ENCODE results near the gene SELENOW. TPM values are rescaled to one million over a fixed set of nuclear protein-coding genes. Genes with fewer than 3 reads are reported as not detected.
A peak's percentile ranks its signal among the peaks of the same experiment; 100 is the strongest.
"Not testable (repeated sequence)": the region's sequence is repeated elsewhere in the genome, so short reads cannot be mapped to it uniquely, and the experiment has no call there.

Gene SELENOW
- total RNA-seq, 1 donor from 2014 or later: 127 TPM

- Mint-ChIP-seq H3K4me3 (no peak overlapping the region), H3K4me1 (no peaks in the 10 kb centered on the region), H3K27me3 (ENCODE audit: low read depth) (no peaks in the 10 kb centered on the region), H3K9me3 (peaks cover 4% of the 10 kb centered on the region), H3K36me3 (peaks cover 28% of the 10 kb centered on the region), H3K27ac (no peak overlapping the region)
- DNase-seq (ENCODE audit: low spot score in 2 of 2, unreplicated experiment in 2 of 2): no peak
- no peak for TF ChIP-seq CTCF (IDR thresholded peaks at IDR 0.05; ENCODE audit: unreplicated experiment)
These were observed 17.9 kb upstream of the SELENOW start for GRCh38 chr19:47760632-47760999.

- Mint-ChIP-seq H3K36me3 (peaks cover 28% of the 10 kb centered on the region), H3K27me3 (ENCODE audit: low read depth) (no peaks in the 10 kb centered on the region), H3K4me1 (no peaks in the 10 kb centered on the region), H3K4me3 (no peak overlapping the region), H3K9me3 (peaks cover 4% of the 10 kb centered on the region), H3K27ac (no peak overlapping the region)
- DNase-seq (ENCODE audit: low spot score in 2 of 2, unreplicated experiment in 2 of 2): no peak
- TF ChIP-seq CTCF (IDR thresholded peaks at IDR 0.05; ENCODE audit: unreplicated experiment): no peak
These were observed 16.9 kb upstream of the SELENOW start for GRCh38 chr19:47761566-47761965.

GRCh38 chr19:47762151-47762550 lies 16.4 kb upstream of the SELENOW start:
- H3K36me3 Mint-ChIP-seq: peaks cover 23% of the 10 kb centered on the region
- DNase-seq (ENCODE audit: low spot score in 2 of 2, unreplicated experiment in 2 of 2): no peak
- H3K27ac Mint-ChIP-seq: no peak overlapping the region
- H3K4me1 Mint-ChIP-seq: no peaks in the 10 kb centered on the region
- H3K9me3 Mint-ChIP-seq: peaks cover 4% of the 10 kb centered on the region
- TF ChIP-seq CTCF (IDR thresholded peaks at IDR 0.05; ENCODE audit: unreplicated experiment): no peak
- no peak overlapping the region for H3K4me3 Mint-ChIP-seq
- no peaks in the 10 kb centered on the region for H3K27me3 Mint-ChIP-seq (ENCODE audit: low read depth)

- no peaks in the 10 kb centered on the region for H3K27me3 Mint-ChIP-seq (ENCODE audit: low read depth)
- no peak overlapping the region for H3K4me3 Mint-ChIP-seq
- H3K9me3 Mint-ChIP-seq: peaks cover 4% of the 10 kb centered on the region
- no peak for TF ChIP-seq CTCF (IDR thresholded peaks at IDR 0.05; ENCODE audit: unreplicated experiment)
- H3K27ac Mint-ChIP-seq: no peak overlapping the region
- no peaks in the 10 kb centered on the region for H3K4me1 Mint-ChIP-seq
- peaks cover 18% of the 10 kb centered on the region for H3K36me3 Mint-ChIP-seq
- no peak for DNase-seq (ENCODE audit: low spot score in 2 of 2, unreplicated experiment in 2 of 2)
These were observed 15.7 kb upstream of the SELENOW start for GRCh38 chr19:47762615-47763308.

- not testable (repeated sequence) for H3K4me3 Mint-ChIP-seq; H3K27ac Mint-ChIP-seq; H3K36me3 Mint-ChIP-seq; H3K4me1 Mint-ChIP-seq; DNase-seq (ENCODE audit: low spot score in 2 of 2, unreplicated experiment in 2 of 2); H3K9me3 Mint-ChIP-seq; H3K27me3 Mint-ChIP-seq (ENCODE audit: low read depth)
These were observed 13.8 kb upstream of the SELENOW start for GRCh38 chr19:47764705-47765104.

- H3K36me3 Mint-ChIP-seq: no peaks in the 10 kb centered on the region
- no peak overlapping the region for H3K27ac Mint-ChIP-seq
- no peak overlapping the region for H3K4me3 Mint-ChIP-seq
- H3K27me3 Mint-ChIP-seq (ENCODE audit: low read depth): no peaks in the 10 kb centered on the region
- no peaks in the 10 kb centered on the region for H3K9me3 Mint-ChIP-seq
- DNase-seq (ENCODE audit: low spot score in 2 of 2, unreplicated experiment in 2 of 2): peak in 1 of 2 experiments; percentile 74
- peaks cover 8% of the 10 kb centered on the region for H3K4me1 Mint-ChIP-seq
- peak; percentile 63 for TF ChIP-seq CTCF (IDR thresholded peaks at IDR 0.05; ENCODE audit: unreplicated experiment)
These were observed 12.8 kb upstream of the SELENOW start for GRCh38 chr19:47765523-47766358.
